Mucosa of gallbladder (tissue), 1 donor: Measurements from ENCODE around the gene WDR90. TPM values are rescaled to one million over a fixed set of nuclear protein-coding genes. Genes with fewer than 3 reads are reported as not detected.

Experiments
- DNase-seq: peaks from one replicate; pipeline ENCODE4 v3.0.0-alpha.2; 2020; ENCODE audit warnings: low spot score
- total RNA-seq: library from RNA; stranded (reverse); gene quantifications from one replicate; pipeline ENCODE4 v1.2.1, GENCODE V29; 2021
- donor health status: DM: no; HTN: no; CAD: no.

The WDR90 gene
- total RNA-seq, 1 donor from 2014 or later: 62.4 TPM

DNA sequence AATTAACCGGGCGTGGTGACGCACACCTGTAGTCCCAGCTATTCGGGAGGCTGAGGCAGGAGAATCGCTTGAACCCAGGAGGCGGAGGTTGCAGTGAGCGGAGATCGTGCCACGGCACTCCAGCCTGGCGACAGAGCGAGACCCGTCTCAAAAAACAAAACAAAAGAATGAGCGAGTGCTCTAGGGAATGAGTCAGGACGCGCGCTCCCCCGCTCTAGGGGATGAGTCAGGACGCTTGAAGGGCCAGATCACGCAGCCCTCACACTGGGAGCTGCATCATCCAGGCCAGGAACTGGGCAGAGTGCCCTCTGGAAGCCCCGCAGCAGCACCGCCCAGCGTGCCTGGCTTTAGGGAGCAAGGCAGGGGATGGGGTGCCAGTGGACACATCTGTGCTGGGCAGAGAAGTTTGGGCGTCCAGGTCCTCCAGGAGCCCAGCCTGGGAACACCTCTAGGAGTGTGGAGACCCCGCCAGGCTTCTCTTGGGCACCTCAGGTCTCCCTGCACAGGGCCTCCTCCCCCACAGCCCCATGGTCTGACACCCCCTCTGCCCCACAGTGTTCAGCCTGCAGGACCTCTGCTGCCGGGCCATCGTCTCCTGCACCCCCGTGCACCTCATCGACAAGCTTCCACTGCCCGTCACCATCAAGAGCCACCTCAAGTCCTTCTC lies 22.2 kb upstream of the WDR90 start:
- DNase-seq: no peak

GRCh38 chr16:627454-628239 lies 21.5 kb upstream of the WDR90 start:
- DNase-seq: peak; percentile 71

- DNase-seq: no peak
These were observed 20.7 kb upstream of the WDR90 start for GRCh38 chr16:628321-629061.

GRCh38 chr16:629185-629832 lies 19.9 kb upstream of the WDR90 start:
- no peak for DNase-seq

GRCh38 chr16:629833-630248 lies 19.3 kb upstream of the WDR90 start:
- no peak for DNase-seq

DNA sequence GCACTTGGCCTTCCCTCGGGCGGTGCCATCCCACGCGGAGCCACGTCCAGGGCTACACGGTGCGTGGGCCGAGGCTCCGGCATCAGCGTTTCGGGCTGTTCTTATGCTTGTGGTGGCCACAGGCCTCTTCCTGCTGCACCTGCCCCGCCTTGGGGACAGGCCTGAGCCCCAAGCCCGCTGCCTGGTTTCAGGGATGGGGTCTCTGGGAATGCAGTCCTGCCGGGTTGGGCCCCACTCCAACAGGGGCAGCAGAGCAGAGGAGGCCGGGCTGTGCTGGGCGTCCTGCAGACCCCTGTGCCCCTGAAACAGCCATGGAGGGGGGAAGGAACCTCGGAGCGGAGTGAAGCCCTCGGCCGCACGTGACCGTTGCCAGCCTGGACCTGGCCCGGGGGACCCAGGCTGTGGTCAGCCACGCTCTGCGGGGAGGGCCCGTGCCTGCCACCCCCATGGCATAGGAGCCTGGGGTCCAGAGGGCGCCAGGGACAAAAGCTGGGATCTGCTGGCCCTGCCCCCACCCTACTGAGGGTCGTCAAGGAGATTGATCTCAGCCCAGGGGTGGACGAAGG lies 18.8 kb upstream of the WDR90 start:
- no peak for DNase-seq

DNA sequence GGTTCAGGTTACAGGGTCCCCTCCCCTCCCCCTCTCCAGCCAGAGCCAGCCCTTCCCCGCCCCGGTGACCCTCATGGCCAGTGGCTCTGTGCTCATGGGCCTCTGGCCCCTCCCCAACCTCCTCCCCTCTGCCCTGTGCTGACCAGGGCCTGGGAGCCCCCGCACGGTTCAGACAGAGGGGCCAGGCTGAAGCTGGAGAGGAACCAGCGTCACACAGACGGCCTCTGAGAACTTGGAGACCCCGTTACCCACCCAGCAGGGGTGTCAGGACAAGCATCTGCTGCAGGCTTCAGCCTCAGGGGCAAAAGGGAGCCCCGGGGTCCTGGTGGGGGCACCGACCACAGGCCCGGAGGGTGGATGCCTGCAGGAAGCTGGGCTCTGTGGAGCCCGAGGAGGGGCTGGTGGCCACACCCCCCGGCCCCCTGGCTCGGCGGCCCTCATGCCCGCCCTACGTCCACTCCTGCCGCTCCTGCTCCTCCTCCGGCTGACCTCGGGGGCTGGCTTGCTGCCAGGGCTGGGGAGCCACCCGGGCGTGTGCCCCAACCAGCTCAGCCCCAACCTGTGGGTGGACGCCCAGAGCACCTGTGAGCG lies 18.3 kb upstream of the WDR90 start, which contains the start of gene WFIKKN1:
TSS of gene WFIKKN1 (plus strand) at position 171 of the 591 bp plus-strand sequence. CDS start at position 440, 269 bp downstream.
- no peak for DNase-seq

- no peak for DNase-seq
These were observed 17.3 kb upstream of the WDR90 start for GRCh38 chr16:631808-632358.

GRCh38 chr16:632486-633335 lies 16.5 kb upstream of the WDR90 start:
- no peak for DNase-seq

DNA sequence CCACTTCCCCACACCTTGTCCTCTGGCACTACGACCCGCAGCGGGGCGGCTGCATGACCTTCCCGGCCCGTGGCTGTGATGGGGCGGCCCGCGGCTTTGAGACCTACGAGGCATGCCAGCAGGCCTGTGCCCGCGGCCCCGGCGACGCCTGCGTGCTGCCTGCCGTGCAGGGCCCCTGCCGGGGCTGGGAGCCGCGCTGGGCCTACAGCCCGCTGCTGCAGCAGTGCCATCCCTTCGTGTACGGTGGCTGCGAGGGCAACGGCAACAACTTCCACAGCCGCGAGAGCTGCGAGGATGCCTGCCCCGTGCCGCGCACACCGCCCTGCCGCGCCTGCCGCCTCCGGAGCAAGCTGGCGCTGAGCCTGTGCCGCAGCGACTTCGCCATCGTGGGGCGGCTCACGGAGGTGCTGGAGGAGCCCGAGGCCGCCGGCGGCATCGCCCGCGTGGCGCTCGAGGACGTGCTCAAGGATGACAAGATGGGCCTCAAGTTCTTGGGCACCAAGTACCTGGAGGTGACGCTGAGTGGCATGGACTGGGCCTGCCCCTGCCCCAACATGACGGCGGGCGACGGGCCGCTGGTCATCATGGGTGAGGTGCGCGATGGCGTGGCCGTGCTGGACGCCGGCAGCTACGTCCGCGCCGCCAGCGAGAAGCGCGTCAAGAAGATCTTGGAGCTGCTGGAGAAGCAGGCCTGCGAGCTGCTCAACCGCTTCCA lies 15.7 kb upstream of the WDR90 start:
- DNase-seq: no peak

- no peak for DNase-seq
These were observed 15.0 kb upstream of the WDR90 start for GRCh38 chr16:634051-634670.

GRCh38 chr16:634996-635395 lies 14.2 kb upstream of the WDR90 start:
- no peak for DNase-seq

GRCh38 chr16:635573-636205 lies 13.5 kb upstream of the WDR90 start:
- no peak for DNase-seq

DNA sequence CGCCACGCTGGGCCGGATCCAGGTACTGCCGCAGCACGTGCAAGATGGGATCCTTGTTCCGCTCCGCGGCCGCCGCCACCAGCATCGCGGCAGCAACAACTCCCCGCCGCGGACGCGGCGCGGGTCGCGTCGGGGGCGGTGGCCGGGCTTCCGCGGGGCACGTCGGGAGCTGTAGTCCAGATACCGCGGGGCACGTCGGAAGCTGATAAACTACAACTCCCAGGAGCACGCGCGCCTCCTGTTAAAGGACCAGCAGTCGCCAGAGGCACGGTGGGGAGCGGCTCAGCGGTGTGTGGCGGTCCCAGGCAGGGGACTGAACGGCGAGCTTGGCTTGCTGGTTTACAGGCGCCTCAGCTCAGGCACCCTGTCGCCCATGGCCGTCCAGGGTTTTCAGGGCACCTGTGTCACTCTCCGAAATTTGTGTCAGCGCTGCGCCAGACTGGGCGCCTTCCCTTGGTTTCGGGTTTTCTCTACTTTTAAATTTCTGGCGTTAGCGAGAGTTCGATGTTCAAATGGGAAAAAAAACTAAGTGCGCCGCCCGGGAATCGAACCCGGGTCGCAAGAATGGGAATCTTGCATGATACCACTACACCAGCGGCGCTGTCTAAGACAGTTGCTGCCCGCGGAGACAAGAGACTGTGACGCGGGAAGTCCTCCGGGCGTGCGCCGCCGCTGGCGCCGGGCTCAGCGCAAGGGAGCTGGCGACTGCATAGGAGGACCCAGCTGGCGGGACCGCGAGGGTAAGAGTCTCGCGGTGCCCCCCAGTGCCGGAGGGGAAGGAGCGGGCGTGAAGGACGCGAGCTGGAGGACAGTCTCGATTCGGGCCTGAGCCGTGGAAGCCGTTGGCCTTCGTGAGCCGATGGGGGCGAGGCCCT lies 12.7 kb upstream of the WDR90 start, which contains the start of gene METTL26:
TSS of gene METTL26 (minus strand) at position 100 of the 875 bp plus-strand sequence. CDS start at position 85, 15 bp downstream.
- peak; percentile 96 for DNase-seq

DNA sequence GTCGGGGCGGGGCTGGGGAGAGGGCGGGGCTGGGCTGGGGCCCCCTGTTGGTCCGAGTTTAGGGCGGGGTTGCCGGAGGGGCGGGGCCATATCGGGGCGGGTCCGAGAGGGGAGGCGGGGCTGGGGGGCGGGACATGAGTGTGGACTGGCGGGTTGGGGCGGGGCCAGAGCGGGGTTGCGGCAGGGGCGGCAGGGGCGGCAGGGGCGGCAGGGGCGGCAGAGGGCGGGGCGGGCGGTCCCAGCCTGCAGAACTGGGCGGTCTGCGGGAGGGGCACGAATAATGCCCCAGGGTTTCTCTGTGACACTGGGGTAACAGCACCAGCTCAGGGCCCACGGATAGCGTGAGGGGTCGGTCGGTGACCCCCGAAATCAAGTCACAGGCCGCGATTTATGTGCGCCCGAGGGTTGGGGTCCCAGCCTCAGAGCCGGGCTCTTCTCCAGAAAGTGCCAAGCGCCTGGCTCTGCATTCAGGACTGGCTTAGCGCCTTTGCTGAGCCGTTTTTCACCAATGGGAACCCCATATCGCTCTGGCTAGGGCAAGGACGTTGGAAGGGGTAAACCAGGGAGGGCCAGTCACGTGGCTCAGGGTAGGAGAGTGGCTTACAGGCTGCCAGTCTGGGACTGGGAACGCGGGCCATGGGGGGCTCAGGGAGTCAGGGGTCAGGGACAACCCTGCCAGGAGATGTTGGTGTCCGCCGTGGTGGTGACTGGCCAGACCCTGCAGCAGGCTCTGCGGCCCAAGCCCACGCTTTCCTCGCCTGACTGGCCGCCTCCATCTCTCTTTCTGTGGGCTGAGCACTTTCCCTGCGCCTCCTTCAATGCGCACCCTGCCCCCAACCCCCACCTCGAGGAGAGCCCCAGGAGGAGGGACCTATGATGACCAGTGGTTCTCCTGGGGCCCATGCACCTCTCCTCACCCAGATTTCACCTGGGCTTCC lies 11.8 kb upstream of the WDR90 start:
- peak; percentile 92 for DNase-seq

- no peak for DNase-seq
These were observed 11.1 kb upstream of the WDR90 start for GRCh38 chr16:638034-638543.
